GM19240 (cell line): ENCODE data around the gene CNOT6.

Experiments used
- DNase-seq: peaks from one replicate; pipeline ENCODE4 v3.0.0; 2011; ENCODE audit warnings: low spot score; ENCODE audit not compliant: insufficient read length

The CNOT6 gene

DNA sequence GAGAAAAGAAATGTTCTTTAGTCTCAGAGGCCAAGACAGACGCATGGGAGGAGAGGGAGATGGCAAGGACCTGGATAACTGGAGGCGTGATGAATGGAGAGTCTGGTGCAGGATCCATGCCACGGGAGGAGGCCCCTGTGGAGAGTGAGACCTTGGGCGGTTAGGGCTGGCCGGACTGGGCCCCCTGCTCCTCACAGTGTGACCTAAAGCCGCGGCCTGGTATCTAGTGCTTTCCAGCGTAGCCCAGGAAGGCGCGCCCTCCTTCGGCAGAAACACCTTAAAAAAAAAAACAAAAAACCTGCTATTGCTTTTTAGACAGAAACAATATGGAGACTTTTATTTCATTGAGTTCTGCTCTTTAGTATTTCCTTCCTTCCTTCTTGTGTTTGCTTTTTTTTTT, 64.1 kb downstream of the CNOT6 start:
- no peak for DNase-seq

DNA sequence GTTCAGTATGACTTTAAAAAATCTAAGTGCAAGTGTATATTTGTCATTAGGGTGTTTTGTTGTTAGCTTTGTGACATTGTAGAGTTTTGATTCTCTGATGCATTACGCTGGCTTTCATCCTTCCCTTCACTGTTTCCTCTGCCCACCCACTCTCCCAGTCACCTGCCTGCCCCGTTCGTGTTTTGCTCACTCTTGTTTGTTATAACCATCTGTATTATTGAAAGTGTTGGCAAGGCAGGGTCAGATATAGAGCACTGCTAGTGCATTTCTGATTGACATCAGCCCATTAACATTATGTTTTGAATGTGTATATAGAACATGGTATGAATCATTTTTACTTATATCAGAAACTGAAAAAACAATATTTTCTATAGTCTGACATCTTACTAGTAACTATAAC, 69.8 kb downstream of the CNOT6 start:
- DNase-seq = no peak

DNA sequence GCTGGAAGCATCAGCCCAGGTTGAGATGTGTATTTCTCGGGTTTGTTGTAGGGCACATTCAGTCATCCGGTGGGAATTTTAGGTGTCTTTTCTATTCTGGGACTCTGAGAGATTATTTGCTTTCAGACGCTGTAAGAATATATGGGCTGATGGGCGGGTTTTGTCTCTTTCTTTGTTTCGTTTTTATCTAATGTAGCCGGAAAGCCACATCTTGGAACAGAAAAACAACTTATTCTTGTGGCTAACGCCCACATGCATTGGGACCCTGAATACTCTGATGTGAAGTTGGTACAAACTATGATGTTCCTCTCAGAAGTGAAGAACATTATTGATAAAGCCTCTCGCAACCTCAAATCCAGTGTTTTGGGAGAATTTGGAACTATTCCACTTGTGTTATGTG, 74.7 kb downstream of the CNOT6 start:
- no peak for DNase-seq

DNA sequence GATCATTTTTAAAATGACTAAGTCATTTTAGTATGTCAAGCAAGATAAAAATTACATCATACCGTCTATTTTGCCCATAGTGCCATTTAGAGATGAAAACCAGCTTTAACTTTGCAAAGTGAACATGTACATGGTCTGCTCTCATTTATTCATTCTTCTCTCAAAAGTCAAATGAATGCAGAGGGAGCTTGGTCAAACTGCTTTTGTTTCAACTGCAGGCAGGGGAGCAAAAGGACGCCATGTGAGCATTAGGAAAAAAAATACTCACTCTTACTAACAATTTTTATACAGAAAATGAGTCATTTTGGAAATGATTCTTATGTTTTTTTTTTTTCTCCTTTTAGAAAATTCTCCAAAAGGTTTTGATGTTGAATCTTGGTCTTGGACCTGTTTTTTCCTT, 81.4 kb downstream of the CNOT6 start:
- DNase-seq = no peak

DNA sequence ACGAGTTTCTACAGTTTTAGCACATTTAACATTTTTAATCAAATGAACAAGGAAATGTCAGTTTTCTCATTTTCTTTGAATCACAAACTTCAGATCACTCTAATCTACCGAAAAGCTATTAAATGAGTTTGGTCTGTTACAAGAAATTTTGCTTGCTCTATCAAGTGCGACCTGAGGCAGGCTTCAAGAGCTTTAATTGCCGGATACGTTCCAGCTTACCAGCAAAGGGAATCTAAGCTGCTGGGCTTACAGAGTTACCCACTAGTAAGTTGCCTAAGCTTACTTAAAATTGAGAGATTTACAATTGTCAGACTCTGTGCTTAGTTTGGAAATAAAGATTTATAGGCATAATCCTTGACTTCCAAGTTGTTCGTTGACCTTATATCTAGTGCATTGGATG, 86.5 kb downstream of the CNOT6 start:
- no peak for DNase-seq

DNA sequence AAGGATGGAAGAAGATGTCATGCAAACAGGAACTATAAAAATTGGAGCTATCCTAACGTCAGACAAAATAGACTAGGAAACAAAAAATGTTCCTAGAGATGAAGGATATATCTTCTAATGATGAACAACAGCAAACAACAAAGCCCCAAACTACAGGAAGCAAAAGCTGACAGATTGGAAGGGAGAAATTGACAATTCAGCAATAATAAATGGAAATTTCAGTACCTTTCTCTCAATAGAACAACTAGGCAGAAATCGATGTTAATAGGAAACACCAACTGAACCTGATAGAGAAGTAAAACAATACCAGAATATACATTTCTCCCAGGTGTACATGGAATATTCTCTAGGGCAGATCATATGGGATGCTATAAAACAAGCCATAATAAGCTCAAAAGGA, 89.6 kb downstream of the CNOT6 start:
- DNase-seq = no peak

DNA sequence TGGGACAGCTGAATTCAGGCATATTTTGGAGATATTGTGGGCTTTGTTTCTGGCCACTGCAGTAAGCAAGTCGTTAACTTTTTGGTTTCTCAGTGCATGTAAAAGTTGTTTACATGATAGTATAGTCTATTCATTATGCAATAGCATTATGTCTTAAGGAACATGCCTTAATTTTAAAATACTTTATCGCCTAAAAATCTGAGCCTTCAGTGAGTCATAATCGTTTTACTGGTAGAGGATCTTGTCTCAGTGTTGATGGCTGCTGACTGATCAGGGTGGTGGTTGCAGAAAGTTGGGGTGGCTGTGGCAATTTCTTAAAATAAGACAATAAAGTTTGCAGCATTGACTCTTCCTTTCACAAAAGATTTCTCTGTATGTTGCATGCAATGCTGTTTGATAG, 92.0 kb downstream of the CNOT6 start:
- no peak for DNase-seq

DNA sequence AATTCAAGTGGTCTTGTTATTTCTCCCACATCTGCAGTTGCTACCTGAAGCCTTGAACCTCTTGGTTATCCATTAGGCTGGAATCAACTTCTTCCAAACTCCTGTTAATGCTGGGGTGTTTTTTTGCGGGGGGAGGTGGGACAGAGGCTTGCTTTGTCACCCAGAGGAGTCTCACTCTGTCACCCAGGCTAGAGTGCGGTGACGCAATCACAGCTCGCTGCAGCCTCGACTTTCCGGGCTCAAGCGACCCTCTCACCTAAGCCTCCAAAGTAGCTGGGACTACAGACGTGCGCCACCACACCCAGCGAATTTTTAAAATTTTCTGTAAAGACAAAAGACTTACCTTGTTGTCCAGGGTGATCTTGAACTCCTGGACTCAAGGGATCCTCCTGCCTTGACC, 92.7 kb downstream of the CNOT6 start:
- no peak for DNase-seq

DNA sequence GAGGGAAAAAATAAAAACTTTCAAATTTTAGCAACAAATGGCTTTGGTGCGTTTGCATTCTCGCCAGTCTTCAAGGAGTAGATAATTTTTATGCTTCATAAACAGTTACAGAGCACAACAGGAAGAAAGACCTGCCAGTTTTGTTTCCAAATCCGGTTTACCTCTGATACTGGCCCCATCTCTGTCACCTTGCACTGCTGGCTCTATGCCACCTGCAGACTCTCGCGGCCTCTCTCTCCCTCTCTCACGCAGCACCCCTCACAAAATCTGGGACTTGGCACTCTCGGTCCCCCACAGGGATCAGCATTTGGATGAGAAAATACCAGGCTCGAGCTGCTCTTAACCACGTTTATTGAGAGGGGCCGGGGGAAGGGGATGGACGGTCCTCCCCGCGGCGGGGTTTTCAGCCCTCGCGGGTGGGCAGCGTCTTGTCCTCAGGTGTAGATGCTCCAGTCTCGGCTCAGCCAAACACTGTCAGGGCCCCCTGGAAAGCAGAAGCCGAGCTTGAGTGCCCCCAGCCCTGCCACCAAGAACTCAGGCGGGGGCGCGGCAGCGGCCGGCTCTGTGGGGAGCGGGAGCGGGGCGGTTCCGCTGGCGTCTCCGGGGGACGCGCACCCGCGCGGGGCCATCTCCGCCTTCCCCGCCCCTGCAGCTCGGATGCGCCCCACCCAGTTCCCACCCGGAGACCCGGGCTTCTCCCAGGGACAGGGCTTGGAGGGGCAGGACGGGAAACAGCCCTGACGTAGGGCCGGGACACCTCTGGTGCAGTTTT, 95.8 kb downstream of the CNOT6 start:
- DNase-seq = no peak

DNA sequence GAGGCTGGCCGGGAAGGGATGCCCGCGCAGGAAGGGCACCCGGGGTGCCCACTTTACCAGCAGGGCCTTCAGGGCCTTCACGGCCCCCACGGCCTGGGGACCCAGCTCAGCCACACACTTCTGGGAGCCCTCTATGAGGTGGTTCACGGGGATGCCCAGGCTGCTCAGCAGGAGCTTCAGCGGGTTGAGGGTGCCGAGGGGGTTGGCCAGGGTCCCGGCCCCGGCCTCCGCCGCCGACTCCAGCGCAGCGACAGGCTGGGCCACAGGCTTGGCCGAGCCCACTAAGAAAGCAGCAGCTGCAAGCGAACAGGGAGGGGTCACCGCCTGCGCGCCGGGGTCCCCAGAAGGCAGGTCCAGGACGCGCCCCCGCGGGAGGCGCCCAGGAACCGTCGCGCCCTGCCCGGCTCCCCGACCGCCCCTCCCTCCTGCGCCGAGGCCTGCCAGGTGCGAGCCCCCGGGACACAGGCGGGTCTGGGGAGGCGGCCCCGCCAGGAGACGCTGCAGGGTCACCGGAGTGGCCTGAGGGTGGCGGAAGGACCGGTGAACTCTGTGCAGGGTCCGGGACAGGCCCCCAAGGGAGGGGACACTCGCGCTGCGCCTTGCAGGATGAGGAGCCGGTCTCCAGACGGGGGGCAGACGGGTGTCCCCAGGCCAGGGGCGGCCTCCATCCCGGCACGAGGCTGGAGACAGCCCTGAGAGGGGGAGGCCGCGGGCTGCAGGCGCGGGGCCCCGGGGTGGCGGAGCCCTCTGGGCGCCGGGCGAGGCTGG, 96.5 kb downstream of the CNOT6 start:
- DNase-seq = no peak

DNA sequence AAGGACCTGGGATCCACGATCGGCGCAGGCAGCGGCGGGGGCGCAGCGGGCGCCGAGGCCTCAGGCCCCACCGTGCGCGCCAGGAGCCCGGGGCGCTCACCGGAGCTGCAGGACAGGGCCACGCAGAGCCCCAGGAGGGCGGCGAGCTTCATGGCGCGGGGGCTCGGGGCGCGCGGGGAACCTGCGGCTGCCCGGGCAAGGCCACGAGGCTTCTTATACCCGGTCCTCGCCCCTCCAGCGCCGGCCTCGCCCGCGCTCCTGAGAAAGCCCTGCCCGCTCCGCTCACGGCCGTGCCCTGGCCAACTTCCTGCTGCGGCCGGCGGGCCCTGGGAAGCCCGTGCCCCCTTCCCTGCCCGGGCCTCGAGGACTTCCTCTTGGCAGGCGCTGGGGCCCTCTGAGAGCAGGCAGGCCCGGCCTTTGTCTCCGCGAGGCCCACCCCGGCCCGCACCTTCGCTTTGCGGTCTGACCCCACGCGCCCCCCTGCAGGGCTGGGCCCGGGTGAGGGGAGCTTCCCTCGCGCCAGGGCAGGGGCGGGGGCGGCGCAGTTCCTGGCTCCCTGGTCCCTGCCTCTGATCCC, 97.2 kb downstream of the CNOT6 start, which contains the start of gene SCGB3A1:
Gene SCGB3A1 (minus strand): TSS at position 189 of the 577 bp plus-strand sequence. CDS start 37 bp downstream, at position 152.
- no peak for DNase-seq

DNA sequence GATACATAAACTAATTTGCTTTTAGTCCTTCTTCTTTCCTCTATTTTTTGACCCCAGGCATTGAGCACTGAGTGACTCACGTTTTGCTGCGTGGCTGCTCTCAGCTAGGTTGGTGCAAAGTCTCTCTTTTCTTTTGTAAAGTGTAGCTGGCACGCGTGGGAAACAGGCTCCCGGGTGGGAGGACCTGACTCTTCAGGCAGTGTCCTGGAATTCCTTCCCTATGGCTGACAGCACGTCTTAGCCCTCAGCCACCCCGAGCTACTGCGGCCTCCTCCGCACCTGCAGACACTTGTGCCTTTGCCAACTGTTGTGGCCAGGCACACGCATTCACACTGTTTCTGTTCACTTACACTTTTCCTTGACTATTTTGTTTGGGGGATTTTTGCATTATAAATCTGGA, 98.0 kb downstream of the CNOT6 start:
- DNase-seq = no peak

DNA sequence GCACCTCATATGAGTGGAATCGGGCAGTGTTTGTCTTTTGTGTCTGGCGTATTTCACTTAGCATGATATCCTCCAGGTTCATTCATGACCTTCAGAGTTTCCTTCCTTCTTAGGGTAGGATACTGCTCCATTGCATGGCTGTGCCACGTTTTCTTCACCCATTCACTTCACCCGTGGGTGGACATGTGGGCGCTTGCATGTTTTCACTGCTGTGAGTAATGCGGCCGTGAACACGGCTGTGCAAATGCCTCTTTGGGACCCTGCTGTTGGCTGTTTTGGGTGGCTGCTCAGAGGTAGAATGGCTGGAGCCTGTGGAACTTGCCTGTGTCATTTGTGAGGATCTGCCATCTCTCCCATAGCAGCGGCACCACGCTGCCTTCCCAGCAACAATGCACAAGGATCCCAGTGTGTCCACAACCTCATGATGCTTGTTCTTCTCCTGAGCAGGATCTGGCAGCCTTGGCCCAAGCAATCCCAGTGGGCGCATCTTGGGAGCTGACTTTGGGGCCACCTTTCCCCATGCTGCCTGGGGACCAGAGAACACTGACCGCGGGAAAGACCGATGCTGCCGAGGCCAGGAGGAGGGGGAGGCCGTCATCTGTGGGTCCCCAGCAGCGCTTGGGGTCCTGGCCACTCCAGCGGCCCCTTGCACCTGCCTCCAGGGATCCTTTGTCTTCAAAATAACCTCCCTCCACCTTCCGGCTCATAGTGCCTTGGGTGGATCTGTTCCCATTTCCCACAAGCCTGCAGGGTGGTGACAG, 99.4 kb downstream of the CNOT6 start:
- no peak for DNase-seq

DNA sequence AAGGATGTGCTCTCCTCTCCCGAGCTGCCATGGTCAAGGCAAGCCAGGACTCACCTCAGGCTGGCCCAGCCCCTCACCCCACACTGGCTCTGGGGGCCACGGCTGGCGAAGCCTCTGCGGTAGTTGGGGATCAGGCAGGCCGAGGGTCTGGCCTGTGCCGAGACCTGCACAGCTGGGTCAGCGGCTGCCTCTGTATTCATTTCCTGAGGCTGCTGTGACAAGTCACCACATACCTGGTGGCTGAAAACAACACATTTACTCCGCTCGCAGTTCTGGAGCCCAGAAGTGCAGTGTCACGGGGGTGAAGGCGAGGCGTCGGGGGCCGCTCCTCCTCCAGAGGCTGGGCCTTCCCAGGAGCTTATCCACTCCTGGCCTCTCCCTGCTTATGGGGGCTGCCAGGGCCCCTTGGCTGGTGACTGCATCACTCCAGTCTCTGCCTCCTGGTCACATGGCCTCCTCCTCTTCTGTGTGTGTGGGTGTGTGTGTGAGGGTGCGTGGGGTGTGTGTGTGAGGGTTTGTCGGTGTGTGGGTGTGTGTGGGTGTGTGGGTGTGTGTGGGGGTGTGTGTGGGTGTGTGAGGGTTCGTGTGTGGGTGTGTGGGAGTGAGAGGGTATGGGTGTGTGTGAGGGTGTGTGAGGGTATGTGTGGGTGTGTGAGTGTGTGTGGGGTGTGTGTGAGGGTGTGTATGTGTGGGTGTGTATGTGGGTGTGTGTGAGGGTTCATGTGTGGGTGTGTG, 100.3 kb downstream of the CNOT6 start:
- DNase-seq = no peak

DNA sequence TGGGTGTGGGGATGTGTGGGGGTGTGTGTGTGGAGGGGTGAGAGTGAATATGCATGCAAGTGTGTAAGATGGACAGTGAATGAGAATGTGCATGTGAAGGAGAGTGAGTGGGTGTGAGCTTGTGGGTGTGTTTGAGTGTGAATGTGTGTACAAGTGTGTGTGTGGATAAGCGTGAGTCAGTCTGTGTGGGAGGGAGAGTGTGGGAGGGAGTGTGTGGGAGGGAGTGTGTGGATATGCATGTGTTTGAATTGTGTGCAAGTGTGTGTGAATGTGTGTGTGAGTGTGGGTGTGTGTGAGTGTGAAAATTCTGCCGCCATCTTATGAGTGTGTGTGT, 100.8 kb downstream of the CNOT6 start:
- no peak for DNase-seq

DNA sequence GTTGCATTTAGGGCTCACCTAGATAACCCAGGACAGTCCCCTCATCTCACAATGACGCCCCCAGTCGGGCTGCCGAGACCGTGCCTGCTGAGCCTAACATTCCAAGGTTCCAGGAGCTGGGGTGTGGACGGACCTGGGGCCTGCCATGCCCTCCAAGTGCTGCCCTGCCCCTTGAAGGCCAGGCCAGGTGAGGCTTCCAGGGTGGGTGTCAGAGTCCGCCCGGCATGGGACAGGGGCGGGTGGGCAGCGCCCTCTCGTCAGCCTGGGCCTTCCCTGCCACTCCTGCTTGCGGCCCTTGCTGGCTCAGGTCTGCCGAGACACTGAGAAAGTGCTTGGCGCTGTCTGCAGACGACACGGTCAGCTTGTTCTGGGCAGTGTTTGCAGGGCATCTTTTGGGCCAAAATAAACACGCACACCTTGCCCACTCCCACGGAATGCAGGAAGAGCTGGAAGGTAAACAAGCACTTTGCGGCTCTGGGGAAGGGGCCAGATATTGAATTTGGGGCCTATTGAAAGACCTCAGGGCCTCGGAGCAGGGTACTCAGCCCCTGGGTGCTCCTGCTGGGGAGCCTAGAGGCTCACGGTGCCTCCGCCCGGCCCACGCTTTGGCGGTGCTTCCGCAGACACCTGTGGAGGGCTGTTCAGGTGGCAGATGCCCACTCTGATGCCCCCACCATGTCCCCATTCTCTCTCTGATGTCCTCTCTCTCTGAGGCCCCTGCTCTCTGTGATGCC, 101.4 kb downstream of the CNOT6 start:
- DNase-seq = no peak

DNA sequence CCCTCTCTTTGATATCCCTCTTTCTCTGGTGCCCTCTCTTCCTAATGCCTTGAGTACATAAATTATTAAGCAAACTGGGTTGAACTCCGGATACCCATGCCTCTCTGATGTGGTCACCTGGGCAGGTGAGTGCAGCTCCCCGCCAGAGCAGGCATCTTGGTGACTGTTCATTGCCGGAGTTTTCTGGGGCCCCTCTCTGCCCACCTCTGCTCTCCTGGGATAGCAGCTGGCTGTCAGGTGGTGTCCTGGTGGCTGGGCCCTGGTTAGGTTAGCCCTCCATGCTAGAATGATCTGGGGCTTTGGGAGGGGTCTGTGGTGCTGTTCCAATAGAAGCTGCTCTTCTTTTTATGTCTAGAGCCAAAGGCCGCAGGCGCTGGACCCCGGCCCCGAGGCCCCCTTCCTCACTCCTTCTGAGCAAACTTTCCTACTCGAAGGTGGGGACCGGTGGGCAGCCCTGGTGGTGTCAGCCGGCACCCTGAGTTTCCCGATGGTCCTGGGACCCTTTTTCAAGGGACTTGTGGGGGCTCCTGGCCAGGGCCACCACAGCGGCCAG, 102.0 kb downstream of the CNOT6 start:
- no peak for DNase-seq

DNA sequence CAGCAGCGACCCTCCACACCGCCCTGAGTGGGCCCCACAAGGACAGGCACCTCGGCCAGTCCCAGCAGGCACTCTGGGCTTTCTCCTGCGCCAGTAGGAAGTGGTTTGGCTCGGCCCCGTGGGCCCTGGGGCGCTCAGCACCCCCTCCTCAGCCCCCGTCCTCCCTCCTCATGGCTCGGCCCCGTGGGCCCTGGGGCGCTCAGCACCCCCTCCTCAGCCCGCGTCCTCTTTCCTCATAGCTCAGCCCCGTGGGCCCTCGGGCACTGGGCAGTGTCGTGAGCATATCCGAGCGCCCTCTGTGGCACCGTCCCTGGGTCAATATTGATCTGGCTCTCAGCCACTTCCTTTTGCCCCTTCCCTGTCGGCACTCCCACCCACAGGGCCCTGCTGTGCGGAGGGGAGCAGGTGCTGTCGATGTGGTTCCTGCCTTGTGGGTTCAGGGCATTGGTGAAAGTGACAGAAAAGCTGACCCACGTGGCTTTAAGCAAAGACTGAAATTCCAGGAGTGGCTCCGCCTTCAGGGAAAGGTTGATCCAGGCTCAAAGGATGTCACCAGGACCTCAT, 102.6 kb downstream of the CNOT6 start:
- no peak for DNase-seq

DNA sequence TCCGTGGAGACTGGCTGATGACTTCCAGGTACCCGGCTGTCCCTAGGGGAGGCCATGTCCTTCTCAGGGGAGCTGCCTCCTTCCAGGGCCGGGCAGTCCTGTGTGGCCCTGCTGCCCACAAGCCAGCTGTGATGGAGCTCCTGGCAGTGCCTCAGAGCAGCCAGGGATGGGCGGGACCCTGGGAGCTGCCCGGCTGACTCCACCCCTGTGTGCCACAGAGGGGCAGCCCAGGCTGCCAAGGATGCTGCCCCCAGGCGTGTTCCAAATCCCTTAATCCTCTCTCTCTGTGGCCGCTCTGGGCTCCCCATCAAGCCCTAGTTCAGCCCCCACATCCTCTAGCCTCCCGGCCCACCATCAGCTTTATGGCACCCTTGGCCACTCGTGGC, 104.1 kb downstream of the CNOT6 start:
- DNase-seq = no peak
